NCI-H1417 (cell line): ENCODE measurements around the gene ADAMTS13.
A peak's percentile ranks its signal among the peaks of the same experiment; 100 is the strongest.
"Not testable (repeated sequence)": the region's sequence is repeated elsewhere in the genome, so short reads cannot be mapped to it uniquely, and the experiment has no call there.

ENCODE experiments used
- DNase-seq, 3 experiments: peaks; one replicate each; lab custom pipeline; 2025; lab: John Stamatoyannopoulos, UW

ADAMTS13 gene

GRCh38 chr9:133425049-133425632 is 3.0 kb downstream of the ADAMTS13 start:
- no peak for DNase-seq

- no peak for DNase-seq
Measured at GRCh38 chr9:133426011-133426410, 3.8 kb downstream of the ADAMTS13 start.

GRCh38 chr9:133427658-133428348 is 5.6 kb downstream of the ADAMTS13 start:
- no peak for DNase-seq

GRCh38 chr9:133428617-133429101 is 6.5 kb downstream of the ADAMTS13 start:
- peak in 2 of 3 experiments; percentile 35 to 48 for DNase-seq

GRCh38 chr9:133429214-133429613 is 7.0 kb downstream of the ADAMTS13 start:
- no peak for DNase-seq

- DNase-seq, result no peak
Measured at GRCh38 chr9:133429641-133430161, 7.5 kb downstream of the ADAMTS13 start.

- DNase-seq, result no peak
Measured at GRCh38 chr9:133430244-133430643, 8.1 kb downstream of the ADAMTS13 start.

- DNase-seq, result no peak
Measured at GRCh38 chr9:133433351-133433843, 11.2 kb downstream of the ADAMTS13 start.

- DNase-seq, result no peak
Measured at GRCh38 chr9:133436681-133437080, 14.5 kb downstream of the ADAMTS13 start.

GRCh38 chr9:133437753-133438531 is 15.8 kb downstream of the ADAMTS13 start:
- DNase-seq, result no peak

- DNase-seq, result no peak
Measured at GRCh38 chr9:133439337-133439736, 17.2 kb downstream of the ADAMTS13 start.

- DNase-seq, result no peak
Measured at GRCh38 chr9:133440874-133441273, 18.7 kb downstream of the ADAMTS13 start.

GRCh38 chr9:133441571-133441970 is 19.4 kb downstream of the ADAMTS13 start:
- DNase-seq, result no peak

- no peak for DNase-seq
Measured at GRCh38 chr9:133443248-133443647, 21.1 kb downstream of the ADAMTS13 start.

- peak; percentile 17 to 76 (median 42) for DNase-seq
Measured at GRCh38 chr9:133443982-133444381, 21.8 kb downstream of the ADAMTS13 start.

GRCh38 chr9:133445293-133445969 is 23.3 kb downstream of the ADAMTS13 start:
- DNase-seq, result no peak

GRCh38 chr9:133448487-133448972 is 26.4 kb downstream of the ADAMTS13 start:
- DNase-seq, result peak in 2 of 3 experiments; percentile 19 to 66

GRCh38 chr9:133449760-133450159 is 27.6 kb downstream of the ADAMTS13 start:
- DNase-seq, result peak in 1 of 3 experiments; percentile 22

- DNase-seq, result not testable (repeated sequence)
Measured at GRCh38 chr9:133451865-133452264, 29.7 kb downstream of the ADAMTS13 start.

- DNase-seq, result no peak
Measured at GRCh38 chr9:133452562-133452961, 30.4 kb downstream of the ADAMTS13 start.

- no peak for DNase-seq
Measured at GRCh38 chr9:133453651-133454050, 31.5 kb downstream of the ADAMTS13 start.

- no peak for DNase-seq
Measured at GRCh38 chr9:133454325-133454724, 32.2 kb downstream of the ADAMTS13 start.
